ENCODE results near the gene RFWD3.
"Not testable (repeated sequence)": the region's sequence is repeated elsewhere in the genome, so short reads cannot be mapped to it uniquely, and the experiment has no call there.

Gene RFWD3

DNA sequence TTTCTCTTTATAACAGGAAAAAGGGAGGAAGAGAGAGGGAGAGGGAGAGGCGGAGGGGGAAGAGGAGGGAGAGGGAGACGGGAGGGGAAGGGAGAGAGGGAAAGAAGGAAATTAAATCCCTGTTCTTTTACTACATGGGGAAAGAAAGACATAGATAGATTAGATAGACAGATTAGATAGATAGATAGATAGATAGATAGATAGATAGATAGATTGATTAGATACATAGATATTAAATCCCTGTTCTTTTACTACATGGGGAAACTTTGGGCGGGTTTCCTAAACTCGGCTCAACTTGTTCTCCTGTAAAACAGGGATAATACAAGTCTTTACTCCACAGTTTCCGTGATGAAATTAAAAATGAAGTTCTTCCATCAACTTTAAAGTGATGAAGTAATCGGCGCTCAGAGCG lies 661 bp downstream of the RFWD3 start:
- DNase-seq: no peak

DNA sequence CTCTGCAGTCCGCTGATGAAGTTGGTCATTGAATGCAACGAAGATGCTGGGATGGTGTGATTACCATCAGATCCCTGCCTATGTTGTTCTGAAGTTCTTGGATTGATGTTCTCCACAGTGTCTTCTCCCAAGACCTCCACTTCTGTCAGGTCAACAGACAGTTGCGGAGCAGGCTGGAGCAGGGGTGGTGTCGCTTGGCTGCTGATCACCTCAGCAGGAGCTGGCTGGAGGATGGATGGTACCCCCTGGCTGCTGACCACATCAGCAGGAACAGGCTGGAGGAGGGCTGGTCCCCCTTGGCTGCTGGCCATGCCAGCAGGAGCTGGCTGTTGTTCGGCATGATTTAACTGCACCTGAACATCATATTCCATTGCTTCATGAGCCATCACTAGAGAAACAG lies 5.6 kb downstream of the RFWD3 start:
- no peak for DNase-seq

DNA sequence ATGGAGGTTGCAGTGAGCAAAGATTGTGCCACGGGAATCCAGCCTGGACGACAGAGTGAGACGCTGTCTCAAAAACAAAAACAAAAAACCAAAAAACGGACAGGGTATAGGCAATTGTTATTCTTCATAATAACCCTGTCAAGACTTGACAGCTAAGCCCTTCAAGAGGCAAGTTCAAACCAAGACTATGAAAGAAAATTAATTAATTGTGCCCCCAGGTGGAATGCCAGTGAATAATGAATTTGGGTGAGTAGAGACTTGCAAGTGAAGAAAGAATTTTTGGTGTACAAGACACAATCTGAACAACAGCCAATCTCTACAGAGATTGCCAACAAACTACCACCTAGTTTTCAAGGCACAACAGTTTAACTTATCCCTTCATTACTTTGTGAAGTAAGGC lies 6.3 kb downstream of the RFWD3 start:
- no peak for DNase-seq

DNA sequence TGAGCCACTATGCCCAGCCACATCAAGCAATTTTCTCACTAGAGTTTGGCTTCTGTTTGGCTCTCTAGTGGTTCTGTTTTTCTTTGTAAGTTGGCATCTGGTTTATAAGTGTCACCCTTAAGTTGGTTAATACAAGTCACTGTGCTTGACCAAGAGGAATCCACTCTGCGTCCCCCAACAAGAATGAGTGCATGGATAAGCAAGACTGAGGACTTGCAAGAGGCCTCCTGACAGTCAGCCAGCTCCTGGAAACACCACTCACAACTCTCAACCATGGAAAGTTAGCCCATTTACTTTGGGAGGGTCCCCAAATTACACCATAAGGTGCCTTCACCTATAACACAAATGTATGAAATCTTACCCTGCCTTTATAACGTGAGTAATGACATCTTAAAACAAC lies 7.6 kb downstream of the RFWD3 start:
- DNase-seq: no peak

DNA sequence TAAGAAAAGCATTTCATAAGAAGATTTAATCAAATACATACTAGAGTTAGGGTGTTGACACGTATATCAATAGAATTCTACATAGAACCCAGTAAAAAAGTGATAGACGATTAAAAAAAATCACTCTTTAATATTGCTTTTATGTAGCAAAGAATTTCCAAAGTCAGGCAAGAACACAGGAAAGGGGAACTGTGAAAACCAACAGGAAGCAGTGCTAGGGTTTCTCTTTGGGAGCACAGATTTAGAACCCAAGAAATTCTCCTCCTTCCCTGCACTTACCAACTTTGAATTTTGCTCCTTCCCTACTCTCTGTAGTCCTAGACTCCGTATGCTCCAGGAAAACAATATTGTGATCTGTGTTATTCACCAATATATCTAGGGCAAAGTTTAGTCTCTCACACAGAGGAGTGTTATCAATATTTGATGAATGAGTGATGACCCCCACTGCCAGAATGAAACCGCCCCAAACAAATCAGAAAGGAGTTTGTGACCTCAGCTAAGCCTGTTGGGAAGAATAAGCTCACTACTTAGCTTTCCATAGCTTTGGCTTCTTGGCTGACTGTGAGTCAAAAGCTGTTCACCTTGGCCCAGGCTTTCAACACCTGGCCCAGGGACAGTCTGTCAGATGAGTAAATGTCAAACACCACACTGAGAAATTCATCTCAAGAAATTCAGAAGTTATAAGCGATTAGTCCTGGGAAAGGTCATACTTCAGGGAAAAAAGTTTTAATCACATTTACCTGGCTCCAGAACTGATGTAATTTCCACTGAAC lies 8.6 kb downstream of the RFWD3 start:
- DNase-seq: no peak

DNA sequence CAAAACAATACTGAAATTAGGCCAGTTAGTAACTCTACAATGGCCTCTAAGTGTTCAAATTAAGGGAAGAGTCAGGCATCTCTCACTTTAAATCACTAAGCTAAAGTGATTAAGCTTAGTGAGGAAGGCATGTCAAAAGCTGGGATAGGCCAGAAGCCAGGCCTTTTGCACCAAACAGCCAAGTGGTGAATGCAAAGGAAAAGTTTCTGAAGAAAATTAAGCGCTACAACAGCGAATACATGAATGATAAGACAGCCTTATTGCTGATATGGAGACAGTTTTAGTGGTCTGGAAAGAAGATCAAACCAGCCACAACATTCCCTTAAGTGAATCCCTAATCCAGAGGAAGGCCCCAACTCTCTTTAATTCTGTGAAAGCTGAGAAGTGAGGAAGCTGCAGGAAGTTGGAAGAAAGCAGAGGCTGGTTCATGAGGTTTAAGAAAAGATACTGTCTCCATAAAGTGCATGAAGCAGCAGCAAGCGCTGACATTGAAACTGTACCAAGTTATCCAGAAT lies 12.1 kb downstream of the RFWD3 start:
- no peak for DNase-seq

DNA sequence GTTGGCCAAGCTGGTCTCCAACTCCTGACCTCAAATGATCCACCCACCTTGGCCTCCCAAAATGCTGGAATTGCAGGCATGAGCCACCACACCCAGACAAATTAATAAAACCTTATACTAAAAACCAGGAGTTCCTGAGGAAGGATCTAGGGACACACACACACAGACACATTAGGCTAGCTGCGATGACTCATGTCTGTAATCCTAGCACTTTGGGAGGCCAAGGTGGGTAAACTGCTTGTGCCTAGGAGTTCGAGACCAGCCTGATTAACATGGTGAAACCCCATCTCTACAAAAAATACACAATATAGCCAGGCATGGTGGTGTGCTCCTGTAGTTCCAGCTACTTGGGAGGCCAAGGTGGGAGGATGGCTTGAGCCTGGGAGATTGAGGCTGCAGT lies 13.8 kb downstream of the RFWD3 start:
- not testable (repeated sequence) for DNase-seq

DNA sequence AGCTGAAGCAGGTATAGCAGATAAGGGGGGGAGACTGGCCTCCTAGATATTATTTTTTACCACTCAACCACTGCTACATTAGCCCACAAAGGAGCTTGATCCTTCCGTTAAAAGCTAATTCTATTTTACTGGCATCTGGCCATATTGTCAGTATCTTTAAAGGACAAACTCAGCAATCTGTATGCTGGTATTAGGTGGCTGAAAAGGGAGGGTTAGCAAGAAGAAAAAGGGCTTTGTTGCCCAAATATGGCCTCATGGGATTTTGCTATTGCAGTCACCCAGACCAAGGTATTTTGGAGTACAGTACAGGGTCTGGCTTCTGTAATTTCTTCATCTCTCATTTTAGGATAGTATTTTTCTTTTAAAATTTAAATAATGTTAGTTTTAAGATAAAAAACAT lies 14.4 kb downstream of the RFWD3 start:
- DNase-seq: no peak

DNA sequence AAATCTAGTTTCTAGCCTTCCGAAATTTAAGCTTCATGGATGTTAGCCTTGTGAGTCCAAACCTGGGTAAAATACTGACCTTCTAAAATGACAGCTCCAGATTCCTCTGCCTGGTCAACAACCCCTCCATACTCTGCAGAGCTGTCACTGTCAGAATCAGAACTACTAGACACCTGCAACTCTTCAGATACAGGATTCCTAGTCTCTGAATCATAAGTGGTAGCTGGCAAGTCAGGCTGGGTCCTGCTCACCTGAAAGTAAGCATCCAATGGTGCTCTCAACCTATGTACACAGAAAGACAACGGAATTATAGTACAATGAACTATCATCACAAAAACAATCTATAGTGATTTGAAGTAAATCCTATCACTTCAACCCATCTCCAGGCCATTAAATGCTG lies 14.8 kb downstream of the RFWD3 start:
- no peak for DNase-seq

DNA sequence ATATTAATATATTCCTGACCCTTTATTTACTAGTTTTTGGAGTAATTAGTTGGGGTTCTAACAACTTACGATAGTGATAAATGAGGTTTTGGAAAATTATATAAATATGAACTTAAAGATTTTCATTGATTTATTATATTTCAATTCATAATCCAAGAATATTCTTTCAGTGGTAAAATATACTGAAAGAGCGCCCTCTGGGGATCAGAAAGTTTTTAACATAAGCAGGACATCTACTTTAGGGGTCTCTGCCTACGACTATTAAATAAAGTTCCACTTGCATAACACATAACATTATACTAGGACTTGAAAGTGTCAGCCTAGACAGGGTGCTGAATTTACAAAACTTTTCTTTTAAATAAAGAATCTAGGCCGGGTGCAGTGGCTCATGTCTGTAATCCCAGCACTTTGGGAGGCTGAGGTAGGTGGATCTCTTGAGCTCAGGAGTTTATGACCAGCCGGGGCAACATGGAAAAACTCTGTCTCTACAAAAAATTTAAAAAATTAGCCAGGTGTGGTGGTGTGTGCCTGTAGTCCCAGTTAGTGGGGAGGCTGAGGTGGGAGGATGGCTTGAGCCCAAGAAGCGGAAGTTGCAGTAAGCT lies 15.6 kb downstream of the RFWD3 start:
- DNase-seq: no peak

DNA sequence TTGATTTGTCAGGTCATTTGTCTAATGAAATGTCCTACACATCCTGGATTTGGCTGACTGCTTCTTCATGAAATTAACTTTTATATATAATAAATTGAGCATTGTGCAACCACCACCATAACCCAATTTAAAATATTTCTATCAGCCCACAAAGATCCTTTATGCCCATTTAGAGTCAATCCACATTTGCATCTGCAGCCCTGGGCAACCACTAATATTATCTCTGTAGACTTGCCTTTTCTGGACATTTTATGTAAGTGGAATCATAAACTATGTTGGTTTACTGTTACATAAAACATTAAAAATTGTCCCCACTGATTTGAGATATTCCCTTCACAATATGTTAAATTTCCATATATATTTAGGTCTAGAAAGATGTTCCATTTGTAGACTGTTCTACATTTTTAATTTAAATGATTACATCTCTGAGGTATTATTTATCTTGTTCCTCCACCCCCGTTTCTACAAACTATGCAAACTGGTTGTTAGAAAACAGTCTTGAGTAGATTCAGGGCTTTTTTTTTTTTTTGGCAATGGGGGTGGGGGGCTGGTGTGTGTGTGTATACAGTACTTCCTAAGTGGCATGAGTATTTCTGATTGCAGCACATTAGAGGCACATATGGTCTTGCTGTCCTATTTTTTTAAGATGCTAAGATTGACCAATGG lies 16.7 kb downstream of the RFWD3 start:
- no peak for DNase-seq

DNA sequence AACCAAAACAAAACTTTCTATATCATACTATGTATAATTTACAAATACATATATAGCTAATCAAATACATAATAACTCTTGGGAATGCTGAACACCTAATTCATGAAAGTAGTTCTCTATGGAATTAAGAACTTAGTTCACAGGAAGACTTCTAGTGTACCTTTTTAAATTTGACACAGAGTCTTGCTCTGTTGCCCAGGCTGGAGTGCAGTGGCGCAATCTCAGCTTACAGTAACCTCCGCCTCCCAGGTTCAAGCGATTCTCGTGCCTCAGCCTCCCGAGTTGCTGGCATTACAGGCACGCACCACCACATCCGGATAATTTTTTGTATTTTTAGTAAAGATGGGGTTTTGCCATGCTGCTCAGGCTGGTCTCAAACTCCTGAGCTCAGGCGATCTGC lies 24.7 kb downstream of the RFWD3 start:
- no peak for DNase-seq

DNA sequence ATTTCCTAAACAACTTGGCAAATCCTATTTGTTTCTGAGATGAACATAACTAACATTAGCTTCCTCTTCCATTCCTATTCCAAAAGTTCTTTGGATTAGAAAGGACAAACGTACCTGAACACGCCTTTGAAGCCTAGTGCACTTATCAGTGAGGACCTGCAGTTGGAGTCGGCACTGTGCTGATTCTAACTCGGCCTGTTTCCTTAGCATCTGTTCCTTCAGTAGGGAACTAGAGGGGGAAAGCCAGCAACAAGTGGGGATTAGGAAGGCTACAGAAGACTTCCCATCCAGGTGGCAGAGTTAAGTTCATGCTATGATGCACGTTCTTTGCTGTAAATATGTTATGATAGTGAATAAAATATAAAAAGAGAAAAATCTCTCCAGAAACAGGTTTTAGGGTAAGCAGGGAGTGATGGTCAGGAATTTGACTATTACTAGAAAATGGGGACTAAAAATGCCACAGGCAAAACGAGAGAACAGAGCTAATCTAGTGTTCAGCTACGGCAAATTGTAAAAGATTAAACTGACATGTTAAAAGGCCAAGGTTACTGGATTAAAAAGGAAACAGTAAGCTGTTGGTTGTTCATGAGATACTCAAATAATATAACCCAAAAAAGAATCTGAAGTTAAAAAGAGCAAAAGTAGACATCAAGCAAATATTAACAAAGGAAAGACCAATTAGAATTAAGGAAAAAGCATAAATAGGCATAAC lies 28.8 kb downstream of the RFWD3 start:
- DNase-seq: no peak

DNA sequence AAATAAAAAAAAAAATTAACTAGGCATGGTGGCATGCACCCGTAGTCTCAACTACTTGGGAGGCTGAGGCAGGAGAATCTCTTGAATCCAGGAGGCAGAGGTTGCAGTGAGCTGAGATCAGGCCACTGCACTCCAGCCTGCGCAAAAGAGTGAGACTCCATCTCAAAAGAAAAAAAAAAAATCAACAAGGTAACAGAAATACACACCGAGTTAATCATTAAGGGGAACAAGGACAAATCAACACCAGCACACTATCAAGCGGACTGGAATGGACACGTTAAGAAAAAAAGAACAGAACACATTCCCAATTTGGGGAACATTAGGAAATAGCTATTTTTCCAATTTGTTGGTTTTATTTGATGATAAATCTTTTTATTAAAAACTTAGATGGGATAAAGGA lies 31.4 kb downstream of the RFWD3 start:
- no peak for DNase-seq

DNA sequence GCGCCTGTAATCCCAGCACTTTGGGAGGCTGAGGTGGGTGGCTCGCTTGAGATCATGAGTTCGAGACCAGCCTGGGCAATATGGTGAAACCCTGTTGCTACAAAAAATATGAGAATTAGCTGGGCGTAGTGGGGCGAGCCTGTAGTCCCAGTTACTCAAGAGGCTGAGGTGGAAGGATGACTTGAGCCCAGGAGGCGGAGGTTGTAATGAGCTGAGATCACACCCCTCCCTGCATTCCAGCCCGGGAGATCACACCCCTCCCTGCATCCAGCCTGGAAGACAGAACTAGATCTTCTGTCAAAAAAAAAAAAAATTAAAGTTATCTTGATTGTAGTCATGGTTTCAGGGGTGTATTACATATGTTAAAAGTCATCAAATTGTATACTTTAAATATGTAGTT lies 33.0 kb downstream of the RFWD3 start:
- DNase-seq: no peak

DNA sequence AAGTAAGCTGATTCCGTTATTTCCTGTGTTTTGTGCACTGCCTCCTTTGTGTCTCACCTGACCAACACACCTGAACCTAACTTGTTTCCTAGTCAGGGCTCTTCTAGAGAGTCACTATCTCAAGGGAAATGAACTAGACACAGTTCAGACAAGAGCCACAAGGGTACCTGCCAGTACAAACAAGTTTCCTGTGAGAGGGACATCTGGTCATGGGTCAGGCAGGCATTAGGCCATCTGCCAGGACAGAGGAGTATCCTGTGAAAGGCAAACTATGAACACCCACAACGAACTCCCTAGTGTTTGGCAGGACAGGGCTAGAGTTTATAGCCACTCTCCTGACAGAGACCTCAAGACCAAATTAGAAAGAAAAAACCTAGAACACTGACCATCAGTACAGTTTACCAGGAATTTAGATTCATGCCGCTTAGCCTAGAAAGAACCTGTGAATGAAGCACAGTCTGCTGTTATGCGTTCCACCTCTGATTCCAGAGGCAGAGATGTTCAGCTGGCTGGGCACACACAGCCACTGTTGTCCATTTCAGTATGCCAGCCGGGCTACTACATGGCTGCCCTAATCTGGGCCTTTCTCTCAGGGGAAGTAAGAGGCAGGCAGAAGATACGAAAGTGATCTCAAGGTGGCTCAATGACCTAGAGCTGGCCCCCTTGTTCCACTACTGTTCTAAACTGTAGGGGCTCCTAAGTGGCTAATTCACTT lies 39.0 kb downstream of the RFWD3 start:
- no peak for DNase-seq

DNA sequence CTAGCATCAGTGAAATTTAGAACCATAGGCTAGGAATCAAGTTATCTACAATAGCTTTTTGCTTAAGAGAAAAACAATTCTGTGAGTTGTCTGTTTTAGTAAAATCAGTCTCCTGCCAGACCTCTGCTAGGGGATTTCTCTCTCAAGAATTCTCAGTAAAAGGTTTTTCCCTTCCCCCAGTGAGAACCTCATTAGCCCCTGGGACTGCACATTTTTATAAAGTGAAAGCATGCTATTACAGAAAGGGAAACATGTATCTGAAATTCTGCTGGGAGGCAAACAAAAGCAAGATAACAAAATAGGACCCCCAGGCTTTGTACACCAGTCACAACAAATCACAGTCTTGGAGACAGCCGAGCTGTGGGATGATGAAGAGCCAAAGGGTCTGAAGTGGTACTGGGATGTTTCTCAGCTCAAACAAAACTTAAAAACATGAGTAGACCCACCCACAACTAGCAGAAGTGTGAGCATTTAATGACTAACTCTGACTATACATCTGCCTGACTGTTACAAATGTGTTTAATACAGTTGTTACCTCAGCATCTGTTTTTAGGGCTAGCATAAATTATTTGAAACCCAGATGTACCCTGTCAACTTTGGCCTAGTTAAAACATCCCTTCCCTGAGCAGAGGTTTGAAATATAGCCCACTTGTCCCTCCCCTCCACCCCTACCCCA lies 39.8 kb downstream of the RFWD3 start:
- no peak for DNase-seq

DNA sequence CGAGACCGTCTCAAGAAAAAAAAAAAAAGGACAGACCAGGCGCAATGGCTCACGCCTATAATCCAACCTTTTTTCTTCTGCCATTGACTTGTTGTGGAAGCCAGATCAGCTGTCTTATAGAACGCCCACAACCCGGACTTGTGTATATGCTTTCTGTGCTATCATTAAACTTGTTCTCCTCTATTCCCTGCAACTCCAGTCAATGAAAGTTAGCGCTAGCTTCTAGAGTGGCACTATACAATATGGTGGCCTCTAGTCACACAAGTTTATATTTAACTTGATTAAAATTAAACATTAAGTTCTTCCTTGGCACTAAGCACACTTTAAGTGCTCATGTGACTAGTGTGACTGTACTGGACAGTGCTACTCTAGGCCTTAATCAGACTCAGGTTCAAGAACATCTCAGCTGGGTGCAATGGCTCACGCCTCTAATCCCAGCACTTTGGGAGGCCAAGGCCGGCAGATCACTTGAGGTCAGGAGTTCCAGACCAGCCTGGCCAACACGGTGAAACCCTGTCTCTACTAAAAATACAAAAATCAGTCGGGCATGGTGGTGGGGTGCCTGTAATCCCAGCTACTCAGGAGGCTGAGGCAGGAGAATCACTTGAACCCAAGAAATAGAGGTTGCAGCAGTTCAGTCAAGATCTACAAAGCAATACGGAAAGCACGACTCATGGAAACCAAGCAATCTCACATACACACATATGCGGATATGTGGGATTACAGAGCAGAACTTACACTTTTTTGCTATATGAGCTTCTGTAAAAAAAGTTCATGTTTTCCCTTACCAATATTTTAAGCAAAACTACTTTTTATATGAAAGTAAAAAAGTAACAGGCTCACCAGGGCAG lies 41.0 kb downstream of the RFWD3 start:
- no peak for DNase-seq

DNA sequence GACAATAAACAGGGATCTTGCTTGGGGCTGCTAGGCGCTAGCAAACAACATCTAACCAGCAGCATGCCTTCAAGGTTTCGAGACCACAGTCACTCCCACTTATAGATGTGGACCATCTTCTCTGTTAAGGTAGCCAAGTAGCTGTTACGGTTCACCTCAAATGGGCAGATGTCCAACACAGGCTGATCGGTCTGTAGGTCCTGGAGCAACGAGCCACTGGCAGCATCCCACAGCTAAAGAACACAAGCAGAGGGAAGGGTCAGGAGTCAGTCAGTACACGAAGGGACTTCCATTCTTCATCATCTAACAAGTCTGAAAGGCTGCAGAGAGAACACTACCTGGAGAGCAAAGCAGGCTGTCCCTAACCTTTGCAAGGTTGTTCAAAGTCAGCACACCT lies 42.8 kb downstream of the RFWD3 start:
- no peak for DNase-seq

DNA sequence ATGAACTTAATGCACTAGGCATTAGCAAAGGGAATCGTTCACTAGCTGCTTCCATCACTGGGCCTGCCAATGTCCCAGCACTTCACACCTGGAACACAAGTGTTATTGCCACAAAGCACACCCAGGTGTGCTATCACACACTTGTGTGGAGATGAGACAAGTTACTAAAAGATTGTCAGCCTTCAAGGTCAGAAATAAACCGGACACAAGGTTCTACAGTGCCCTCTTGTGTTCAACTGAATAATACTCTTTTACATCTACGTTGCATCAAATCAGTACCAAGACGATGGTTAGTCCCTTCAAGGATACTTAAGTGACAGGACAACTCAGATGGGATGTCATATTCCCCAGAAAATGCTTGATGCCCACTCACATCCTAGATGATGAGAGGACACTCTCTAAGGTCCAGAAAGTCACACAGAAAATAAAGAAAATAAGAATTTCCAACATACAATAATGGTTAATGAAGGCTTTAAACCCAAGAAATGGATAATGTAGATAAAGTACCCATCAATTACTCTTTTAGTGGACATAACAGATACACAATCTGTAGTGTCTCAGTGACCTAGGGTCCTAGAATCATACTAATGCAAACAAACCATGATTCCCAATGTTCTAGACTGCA lies 43.4 kb downstream of the RFWD3 start:
- no peak for DNase-seq

DNA sequence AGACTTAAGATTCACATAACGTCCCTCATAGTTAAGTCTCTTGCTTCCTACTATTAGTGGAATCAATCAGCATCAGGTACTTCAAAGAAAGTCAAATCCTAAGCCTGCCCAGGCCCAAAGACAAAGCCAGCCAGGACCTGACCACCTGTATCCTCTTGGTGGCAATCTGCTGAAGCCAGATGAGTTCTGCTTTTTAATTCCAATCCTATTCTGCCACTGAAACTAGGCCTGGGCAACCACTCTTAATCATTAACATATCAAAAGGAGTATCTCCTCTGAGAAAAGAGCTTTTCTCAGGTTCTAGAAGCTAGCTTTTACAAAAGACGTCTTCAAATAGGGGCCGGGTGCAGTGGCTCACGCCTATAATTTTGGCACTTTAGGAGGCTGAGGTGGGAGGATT lies 44.7 kb downstream of the RFWD3 start:
- no peak for DNase-seq
